Jurkat, Clone E6-1 (cell line): Measurements from ENCODE around the gene IER3IP1.
"Not testable (repeated sequence)": the region's sequence is repeated elsewhere in the genome, so short reads cannot be mapped to it uniquely, and the experiment has no call there.

Source experiments
- DNase-seq: peaks from one replicate; pipeline ENCODE4 v3.0.0-alpha.2; 2011; ENCODE audit warnings: low read depth, low spot score
- H3K4me3 ChIP-seq: 2 replicates; pipeline ENCODE4 v1.5.1; 2011; ENCODE audit warnings: mild to moderate bottlenecking, low read length, control low read depth, moderate library complexity

The IER3IP1 gene

DNA sequence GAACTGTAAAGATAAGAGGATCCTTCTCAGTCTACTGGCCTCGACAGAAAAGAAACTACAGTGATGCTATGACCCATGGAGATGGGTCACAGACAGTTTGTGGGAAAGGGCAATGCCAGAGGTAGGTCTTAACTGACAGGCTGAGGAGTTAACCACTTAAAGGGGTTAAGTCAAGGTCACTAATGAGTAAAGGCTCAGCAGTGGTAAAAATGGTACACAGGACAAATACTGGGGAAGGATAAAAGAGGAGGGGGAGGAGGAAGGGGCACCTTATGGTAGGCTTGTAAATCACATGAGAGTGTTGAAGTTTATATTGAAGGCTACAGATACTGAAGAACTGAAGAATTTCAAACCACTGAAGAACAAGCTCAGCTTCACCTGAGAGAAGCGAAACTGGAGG is 9.9 kb downstream of the IER3IP1 start:
- H3K4me3 ChIP-seq, result no peak overlapping the region

DNA sequence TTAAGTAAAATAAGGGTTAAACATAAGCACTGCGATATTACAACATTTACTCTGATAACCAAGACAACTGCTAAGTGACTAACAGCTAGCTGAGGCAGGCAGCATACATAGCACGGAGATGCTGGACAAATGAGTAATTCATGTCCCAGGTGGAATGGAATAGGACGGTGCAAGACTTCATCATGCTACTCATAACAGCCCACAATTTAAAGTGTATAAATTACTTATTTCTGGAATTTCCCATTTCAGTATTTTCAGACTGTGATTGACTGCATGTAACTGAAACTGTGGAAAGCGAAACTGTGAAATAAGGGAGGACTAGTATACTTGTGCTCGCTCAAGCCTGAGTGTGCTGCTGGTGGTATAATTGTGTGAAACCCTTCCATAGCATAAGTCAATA is 12.9 kb downstream of the IER3IP1 start:
- no peak overlapping the region for H3K4me3 ChIP-seq

More for the DNA sequence above, 9.9 kb downstream of the IER3IP1 start:
- no peak for DNase-seq

DNA sequence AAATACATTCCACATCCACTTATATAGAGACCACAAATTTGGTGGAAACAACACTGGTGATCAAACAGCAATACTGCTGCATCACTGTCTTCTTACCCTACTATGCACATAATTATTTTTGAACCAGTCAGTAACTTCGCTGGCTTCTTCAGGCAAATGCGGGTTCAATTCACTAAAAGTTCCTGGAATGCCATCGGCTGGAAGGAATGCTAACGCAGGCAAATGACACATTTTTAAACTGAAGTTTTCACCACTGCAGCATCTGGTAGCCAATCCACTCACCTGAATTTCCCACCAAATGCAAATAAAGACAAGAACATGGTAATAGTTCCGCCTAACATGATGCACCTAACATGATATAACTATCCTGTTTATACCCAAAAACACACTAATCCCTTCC is 15.9 kb downstream of the IER3IP1 start:
- no peak for DNase-seq
- no peak overlapping the region for H3K4me3 ChIP-seq

More for the DNA sequence above, 12.9 kb downstream of the IER3IP1 start:
- no peak for DNase-seq

DNA sequence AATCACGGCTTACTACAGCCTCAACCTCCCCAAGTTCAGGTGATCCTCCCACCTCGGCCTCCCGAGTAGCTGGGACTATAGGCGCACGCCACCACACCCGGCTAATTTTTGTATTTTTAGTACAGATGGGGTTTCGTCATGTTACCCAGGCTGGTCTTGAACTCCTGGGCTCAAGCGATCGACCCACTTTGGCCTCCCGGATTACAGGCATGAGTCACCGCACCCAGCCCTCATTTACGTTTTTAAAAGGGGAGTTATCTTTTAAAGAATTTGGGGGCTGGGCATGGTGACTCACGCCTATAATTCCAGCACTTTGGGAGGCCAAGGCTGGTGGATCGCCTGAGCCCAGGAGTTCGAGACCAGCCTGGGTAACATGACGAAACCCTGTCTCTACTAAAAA is 17.8 kb downstream of the IER3IP1 start:
- not testable (repeated sequence) for H3K4me3 ChIP-seq, DNase-seq

DNA sequence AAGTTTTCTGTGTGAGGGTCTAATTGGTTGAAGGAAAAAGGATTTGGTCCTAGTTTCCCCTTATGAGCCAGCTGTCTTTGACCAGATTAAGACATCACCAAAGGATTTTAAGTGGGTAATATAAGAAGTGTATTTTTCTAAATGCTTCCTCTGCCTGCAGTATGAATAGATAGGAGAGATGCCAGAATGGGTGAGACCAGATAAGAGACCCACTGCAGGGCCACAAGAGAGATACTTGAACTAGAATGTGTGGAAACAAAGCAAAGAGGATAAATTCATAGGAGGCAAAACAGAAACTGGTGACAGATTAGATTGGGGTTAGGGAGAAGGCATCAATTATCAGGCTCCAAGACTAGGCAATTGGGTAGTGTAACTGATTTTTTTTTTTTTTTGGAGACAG is 24.7 kb downstream of the IER3IP1 start:
- DNase-seq, result no peak
- H3K4me3 ChIP-seq, result peak overlapping the region; percentile 75

DNA sequence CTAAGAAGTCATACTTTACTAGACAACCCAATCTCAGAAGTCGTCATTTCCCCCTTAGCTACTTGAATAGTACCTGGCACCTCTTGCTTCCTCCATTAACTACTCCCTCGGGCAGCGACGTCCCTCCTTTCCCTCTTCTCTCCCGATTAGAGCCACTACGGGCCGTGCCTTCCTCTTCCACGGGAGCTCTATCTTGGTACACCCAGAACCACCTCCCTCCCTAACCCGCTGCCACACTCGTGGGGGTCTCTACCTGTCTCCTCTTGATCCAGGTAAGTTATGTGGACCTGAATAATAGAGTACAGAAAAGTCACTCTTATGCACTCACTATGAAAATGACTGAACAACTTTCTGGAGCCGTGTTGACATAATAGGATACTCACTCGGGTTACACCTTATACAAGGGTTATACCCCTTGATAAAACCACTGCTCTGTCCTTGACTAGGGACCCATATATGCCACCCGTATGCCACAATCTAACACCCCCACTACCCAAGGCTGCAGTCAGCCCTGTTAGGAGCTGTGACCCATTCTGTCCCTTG is 25.3 kb downstream of the IER3IP1 start:
- no peak for DNase-seq
- peak overlapping the region; percentile 75 for H3K4me3 ChIP-seq

DNA sequence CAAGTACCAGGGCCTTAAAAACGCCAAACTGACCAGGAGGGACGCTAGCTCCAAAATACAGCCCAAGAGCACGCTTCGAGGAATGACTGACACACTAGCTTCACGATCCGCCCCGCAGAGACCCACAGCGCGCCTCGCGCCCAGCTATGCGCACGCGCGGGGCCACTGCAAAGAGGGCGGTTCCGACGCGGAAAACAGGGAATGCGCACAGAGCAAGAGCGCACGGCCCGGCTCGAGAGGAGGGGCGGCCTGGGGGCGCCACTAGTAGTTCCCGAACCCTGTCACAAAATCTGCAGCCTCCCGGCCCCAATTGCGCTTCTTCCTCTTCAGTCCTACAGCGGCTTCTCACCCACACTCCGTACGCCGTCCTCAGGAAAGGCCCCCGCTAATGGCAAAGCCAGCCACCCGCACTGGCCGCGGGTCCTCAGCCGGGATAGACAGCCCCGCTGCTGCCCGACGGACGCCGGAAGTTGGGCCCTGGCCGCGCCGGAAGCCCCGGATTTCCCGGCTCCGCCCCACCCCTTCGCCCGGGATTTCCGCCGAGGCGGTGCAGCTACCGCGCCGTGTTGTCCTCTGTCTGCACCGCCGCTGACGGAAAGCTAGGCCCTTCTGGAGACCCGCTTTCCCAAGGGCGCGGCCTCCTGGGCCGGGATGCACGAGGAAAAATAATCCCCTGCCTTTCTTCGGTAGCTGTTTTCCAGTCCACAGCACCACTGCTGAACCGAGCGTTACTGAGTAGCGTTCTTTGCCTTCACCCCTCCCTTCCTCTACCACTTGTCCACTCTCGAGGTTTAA is 25.9 kb downstream of the IER3IP1 start, which contains the start of gene HDHD2:
Gene HDHD2, minus strand, starts transcription at position 472 of the 795 bp plus-strand sequence. CDS start 14,061 bp downstream, outside the sequence.
- peak within 1 kb of the TSS; percentile 75 for H3K4me3 ChIP-seq
- peak; percentile 64 for DNase-seq

DNA sequence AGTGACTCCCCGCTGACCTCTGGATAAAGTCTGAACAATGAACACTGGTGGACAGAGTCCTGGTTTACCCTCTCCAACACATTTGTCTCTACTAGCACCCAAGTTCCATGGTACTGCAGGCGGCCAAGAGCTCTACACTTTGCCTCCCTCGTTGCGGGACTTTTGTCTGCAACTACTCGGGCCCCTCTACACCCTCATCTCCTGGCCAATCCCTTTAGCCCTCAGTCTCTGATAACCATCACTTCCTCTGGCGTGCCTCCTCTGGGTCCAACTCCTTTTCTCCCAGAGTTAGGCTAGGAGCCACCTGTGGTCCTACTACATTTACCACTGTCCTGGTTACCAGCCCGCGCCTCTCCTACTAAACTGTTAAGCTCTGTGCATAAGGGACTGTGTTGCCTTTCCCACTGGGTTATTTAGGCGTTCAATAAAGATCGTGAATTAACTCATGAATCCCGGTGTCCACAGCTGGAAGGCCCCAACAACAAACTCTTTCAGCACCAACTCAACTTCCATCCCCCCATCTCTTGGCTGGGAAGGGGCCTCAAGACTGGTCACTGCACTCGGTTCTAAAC is 26.6 kb downstream of the IER3IP1 start:
- no peak for DNase-seq
- H3K4me3 ChIP-seq, result peak overlapping the region; percentile 75

DNA sequence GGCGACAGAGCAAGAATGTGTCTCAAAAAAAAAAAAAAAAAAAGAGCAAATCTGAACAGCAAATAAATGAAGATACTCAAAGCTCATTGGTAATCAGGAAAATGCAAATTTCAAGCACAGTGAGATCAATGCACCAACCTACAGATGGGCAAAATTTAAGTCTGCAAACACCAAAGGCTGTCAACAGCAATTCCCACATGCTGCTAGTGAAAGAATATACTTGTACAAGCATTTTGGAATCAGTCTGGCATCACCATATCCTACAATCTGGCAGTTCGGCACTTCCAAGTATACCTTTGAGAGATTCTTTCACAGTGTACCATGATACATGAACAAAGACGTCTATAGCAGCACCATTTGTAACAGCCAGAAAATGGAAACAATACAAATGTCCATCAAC is 30.0 kb downstream of the IER3IP1 start:
- no peak for DNase-seq
- H3K4me3 ChIP-seq, result no peak overlapping the region

DNA sequence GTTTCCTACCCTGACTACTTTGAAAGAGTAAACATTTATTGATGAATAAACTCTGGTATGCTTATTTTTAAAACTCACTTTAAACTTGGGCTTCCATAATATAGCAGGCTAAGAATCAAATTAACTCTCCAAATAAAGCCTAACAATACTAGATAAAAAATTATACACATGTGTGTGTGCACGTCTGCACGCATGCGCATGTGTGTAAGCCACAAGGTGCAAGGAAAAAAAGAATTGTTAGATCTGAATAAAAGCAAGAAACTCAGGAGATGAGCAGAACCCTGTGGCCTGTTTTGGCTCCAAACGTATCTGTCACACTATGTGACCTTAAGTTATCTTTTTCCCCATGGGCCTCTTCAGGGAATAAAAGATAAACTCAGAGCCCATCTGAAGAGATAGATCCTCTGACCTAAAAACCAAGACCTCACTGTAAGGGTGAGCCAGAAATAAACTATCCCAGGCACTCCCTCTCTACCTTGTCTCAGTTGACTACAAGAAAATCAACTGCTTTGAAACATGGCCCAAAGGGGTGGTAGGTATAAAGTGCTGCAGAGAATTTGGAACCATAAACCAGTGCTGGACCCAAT is 32.2 kb downstream of the IER3IP1 start:
- DNase-seq, result no peak
- H3K4me3 ChIP-seq, result no peak overlapping the region

DNA sequence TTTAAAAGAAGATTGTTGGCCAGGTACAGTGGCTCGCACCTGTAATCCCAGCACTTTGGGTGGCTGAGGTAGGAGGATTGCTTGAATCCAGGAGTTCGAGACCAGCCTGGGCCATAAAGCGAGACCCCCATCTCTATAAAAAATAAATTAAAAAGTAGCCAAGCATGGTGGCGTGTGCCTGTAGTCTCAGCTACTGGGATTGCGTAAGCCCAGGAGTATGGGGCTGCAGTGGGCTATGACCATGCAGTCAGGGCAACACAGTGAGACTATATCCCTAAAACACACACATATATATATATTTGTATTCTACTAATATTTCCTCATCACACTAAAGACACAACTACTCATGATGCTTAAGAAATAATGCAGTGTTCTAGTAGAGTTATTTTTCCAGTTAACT is 33.0 kb downstream of the IER3IP1 start:
- no peak for DNase-seq

DNA sequence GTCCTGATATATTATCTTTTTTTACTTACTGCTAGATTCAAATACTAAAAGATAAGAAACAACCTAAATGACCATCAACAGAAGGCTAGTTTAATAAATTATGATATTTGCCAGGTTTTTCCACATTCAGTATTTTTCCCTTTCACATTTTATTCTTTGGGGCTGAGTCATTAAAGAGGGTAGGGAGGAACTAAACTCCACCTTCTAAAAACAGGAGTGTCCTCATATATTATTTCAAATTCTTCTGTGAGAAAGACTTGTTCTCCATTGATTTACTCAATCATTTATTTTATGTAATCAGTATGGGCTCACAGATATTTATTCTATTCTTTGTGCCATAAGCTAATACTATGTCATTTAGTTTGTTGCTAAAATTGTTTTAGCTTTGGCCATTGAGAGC is 34.9 kb downstream of the IER3IP1 start:
- no peak overlapping the region for H3K4me3 ChIP-seq
- DNase-seq, result no peak

More for the DNA sequence above, 33.0 kb downstream of the IER3IP1 start:
- H3K4me3 ChIP-seq, result no peak overlapping the region

DNA sequence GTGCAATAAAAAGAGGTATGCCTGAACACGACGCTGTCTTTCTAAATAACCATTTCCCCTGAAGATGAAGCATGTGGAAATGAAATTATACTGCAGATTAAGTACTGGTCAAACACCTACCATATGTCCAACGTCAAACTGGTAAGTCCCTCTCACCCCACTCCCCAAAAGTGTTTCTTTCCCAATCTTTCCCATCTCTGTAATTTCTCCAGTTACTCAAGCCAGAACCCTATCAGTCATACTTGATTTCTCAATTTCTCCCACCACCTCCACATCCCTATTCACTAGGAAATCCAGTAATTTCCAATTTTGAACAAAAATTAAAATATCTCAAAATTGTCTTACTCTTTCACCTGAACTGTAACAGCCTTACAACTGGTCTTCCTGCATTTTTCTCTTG is 55.0 kb downstream of the IER3IP1 start:
- H3K4me3 ChIP-seq, result no peak overlapping the region
- no peak for DNase-seq

DNA sequence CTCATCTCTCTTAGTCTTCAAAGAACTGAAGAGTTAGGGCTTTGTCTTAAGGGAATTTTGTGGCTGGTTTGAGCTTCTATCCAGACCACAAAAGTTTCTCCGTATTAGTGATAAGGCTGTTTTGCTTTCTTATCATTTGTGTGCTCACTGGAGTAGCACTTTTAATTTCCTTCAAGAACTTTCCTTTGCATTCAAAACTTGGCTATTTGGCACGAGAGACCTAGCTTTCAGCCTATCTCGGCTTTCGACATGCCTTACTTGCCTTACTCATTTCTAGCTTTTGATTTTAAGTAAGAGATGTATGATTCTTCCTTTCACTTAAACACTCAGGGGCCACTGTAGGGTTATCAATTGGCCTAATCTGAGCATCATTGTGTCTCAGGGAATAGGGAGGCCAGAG is 55.7 kb downstream of the IER3IP1 start:
- DNase-seq, result no peak
- no peak overlapping the region for H3K4me3 ChIP-seq

DNA sequence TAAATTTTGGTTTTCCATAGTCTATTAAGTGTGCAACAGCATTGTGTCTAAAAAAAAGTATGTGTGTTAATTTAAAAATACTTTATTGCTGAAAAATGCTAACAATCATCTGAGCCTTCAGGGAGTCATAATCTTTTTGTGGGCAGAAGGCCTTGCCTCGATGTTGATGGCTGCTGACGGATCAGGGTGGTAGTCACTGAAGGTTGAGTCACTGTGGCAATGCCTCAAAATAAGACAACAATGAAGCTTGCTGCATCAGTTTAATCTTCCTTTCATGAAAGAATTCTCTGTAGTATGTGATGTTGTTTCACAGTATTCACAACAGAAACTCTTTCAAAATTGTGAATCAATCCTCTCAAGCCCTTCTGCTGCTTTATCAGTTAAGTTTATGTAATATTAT is 57.2 kb downstream of the IER3IP1 start:
- no peak overlapping the region for H3K4me3 ChIP-seq
- no peak for DNase-seq

DNA sequence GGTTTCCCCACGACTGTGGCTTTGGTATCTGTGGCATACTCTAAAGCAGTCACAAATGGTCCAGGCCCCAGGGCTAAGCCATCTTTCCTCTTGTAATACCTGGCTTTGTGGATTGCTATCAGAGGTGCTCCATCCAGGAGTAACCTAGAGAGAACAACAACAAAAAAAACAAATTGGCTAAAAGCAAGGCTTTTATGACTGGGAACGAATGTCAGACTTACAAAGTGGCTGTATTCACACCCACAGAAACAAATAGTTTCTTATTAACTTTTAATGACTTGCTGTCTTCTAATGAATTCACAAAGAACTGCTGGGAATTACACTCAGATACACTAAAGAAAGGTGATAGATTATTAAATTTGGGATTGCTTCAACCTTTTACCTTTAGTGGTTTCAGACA is 61.0 kb downstream of the IER3IP1 start:
- DNase-seq, result no peak
- H3K4me3 ChIP-seq, result no peak overlapping the region

DNA sequence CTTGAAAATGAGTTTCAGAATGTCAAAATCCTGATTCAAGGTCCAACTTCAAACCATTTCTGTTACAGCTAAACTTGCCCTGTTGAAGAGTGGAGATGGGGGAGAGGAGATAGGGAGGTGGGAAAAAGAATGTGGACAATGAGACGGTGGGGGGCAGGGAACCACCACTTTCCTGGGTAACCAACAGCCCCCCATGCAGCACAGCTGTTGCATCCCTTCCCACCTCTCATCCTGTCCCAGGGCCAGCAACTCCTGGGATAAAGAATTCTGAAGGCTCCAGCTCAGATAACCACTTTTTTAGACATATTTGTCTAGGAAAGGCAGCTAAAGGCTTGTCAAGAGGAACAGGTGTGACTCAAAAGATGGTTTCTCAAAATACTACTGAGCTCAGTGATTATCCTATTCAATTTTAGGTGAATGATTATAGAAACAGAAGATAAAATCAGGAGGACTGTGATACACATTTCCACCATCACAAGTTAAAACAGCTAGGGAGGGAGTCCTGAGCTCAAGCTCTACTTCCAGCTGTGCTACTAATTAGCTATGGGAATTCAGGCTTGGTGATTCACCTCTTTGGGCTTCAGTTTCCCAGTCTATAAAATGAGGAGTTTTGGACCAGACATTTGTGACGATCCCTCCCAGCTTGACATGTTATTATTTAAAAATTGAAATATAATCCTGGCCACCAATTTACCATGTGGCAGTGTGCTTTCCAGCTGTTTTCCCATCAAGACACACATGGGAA is 62.2 kb downstream of the IER3IP1 start:
- no peak overlapping the region for H3K4me3 ChIP-seq
- DNase-seq, result no peak

DNA sequence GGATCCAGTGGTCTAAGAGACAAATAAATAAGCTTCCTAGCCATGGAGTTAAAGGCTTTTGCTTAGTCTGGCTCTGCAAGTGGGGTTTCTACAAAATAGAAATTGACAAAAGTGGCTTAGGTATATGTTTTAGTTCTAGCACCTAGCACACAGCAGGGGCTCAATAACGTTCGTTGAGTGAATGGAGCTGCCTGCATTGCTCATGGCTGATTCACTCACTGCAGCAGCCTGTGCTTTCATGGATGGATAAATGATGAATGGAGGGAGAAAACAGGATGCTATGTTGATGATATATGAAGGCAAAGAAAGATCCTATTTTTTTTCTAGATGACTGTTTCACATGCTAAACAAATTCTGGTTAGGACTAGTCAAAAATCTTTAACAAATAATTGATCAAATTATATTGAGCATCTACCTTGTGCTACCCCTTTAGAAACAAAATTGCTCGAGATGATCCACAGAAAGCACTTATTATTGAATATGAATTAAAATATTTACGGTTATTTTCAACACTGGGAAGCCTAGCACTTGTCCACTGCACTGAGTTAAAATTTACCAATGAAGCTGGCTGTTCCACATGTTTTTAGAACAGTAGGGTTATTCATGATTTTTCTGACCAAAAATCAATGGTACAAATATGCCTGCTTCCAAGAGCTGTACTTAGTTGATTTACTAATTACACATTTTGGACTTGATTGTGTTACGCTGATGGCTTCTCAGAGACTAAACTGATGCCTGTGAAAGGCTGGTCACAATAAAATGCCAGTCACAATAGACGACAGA is 65.5 kb downstream of the IER3IP1 start:
- H3K4me3 ChIP-seq, result no peak overlapping the region
- DNase-seq, result no peak

DNA sequence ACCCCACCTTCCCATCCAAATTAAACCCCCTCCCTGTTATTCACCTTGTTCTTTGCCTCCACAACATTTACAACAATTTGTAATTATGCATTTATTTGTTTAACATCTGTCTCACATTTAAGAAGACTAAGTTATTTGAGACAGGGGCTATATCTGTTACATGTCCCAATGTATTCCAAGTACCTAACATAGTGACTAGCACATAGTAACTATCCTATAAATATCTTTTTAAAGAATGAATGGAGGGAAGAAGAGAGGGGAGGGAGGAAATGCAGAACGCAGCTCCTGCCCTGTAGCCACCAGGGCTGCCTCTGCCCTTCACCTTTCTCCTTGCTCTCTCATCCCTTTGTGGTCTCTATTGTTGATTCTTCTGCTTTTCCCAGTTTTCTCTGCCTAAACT is 66.4 kb downstream of the IER3IP1 start:
- no peak overlapping the region for H3K4me3 ChIP-seq
- no peak for DNase-seq
